PC-9 (cell line): ENCODE data around the gene CT47C1. TPM values are rescaled to one million over a fixed set of nuclear protein-coding genes. Genes with fewer than 3 reads are reported as not detected.
A peak's percentile ranks its signal among the peaks of the same experiment; 100 is the strongest.

Source experiments
- BruUV-seq: library from RNA; stranded (reverse); fragments of 400-500 nt; replicated peaks from 2 replicates; lab custom pipeline; 2021; lab: Mats Ljungman, UMichigan
- CTCF ChIA-PET: fragments of 300-600 bp; sonication (Branson Sonifier 250); formaldehyde crosslinking; loops from one replicate; lab custom pipeline; 2022; ENCODE audit warnings: antibody characterized with exemption; lab: Charles Lee
- POLR2A ChIA-PET: fragments of 300-600 bp; sonication (Branson Sonifier 250); formaldehyde crosslinking; loops from one replicate; lab custom pipeline; 2022; ENCODE audit warnings: antibody characterized with exemption; ENCODE audit not compliant: unreplicated experiment; lab: Charles Lee
- DNase-seq, 2 experiments: peaks; one replicate each; pipeline versions ENCODE4 v3.0.0 to v3.0.0-alpha.2; 2015 to 2022; ENCODE audit warnings: mixed read lengths in 1 of 2
- H2AFZ ChIP-seq: fragments of 200-600 bp; sonication (generic); 2 replicates; pipeline ENCODE4 v1.8.1; 2017; ENCODE audit warnings: antibody characterized with exemption
- H3F3A ChIP-seq: fragments of 200-600 bp; sonication (generic); 2 replicates; pipeline ENCODE4 v1.8.1; 2017; ENCODE audit warnings: antibody characterized with exemption, mild to moderate bottlenecking, low read depth; ENCODE audit not compliant: insufficient read depth
- H3K27ac ChIP-seq: fragments of 200-600 bp; sonication (generic); 2 replicates; pipeline ENCODE4 v1.6.1; 2016; ENCODE audit warnings: mixed run types
- H3K27me3 ChIP-seq: fragments of 200-600 bp; sonication (generic); 2 replicates; pipeline ENCODE4 v1.6.1; 2016; ENCODE audit warnings: low read depth, mixed run types; ENCODE audit not compliant: insufficient read depth
- H3K36me3 ChIP-seq: fragments of 200-600 bp; sonication (generic); 2 replicates; pipeline ENCODE4 v1.6.1; 2016; ENCODE audit warnings: low read depth, mixed run types
- H3K4me1 ChIP-seq: fragments of 200-600 bp; sonication (generic); replicated peaks from 2 replicates; pipeline ENCODE4 v1.6.1; 2016; ENCODE audit warnings: mixed run types; ENCODE audit not compliant: insufficient read depth
- H3K4me2 ChIP-seq: fragments of 200-600 bp; sonication (generic); 2 replicates; pipeline ENCODE4 v1.6.1; 2017; ENCODE audit warnings: mixed run types
- H3K4me3 ChIP-seq: fragments of 200-600 bp; sonication (generic); 2 replicates; pipeline ENCODE4 v1.6.1; 2016; ENCODE audit warnings: mixed run types
- H3K79me2 ChIP-seq: fragments of 200-600 bp; sonication (generic); 2 replicates; pipeline ENCODE4 v1.6.1; 2017; ENCODE audit warnings: low read depth, mixed run types
- H3K9me2 ChIP-seq: fragments of 200-600 bp; sonication (generic); 2 replicates; pipeline ENCODE4 v1.8.1; 2017; ENCODE audit warnings: mild to moderate bottlenecking; ENCODE audit not compliant: insufficient read depth
- H3K9me3 ChIP-seq: fragments of 200-600 bp; sonication (generic); 2 replicates; pipeline ENCODE4 v1.8.1; 2016; ENCODE audit warnings: low read depth; ENCODE audit not compliant: insufficient read depth
- H4K20me1 ChIP-seq: fragments of 200-600 bp; sonication (generic); 2 replicates; pipeline ENCODE4 v1.8.1; 2017; ENCODE audit not compliant: insufficient read depth
- EZH2 ChIP-seq: fragments of 200-600 bp; sonication (generic); IDR thresholded peaks from 2 replicates; pipeline ENCODE4 v1.8.0; 2017; ENCODE audit warnings: antibody characterized with exemption, low read depth
- intact Hi-C: fragments of 100-400 bp; cut with micrococcal nuclease; formaldehyde crosslinking; loops from one replicate; pipeline ENCODE4 v1.10.0; 2022; ENCODE audit not compliant: unreplicated experiment
- total RNA-seq: library from RNA; stranded (reverse); gene quantifications from 2 replicates; pipeline ENCODE4 v1.2.3, GENCODE V29; 2021
- TF ChIP-seq, protein P1 (sequence below): fragments of 200-600 bp; sonication (generic); conservative IDR thresholded peaks from 2 replicates; pipeline ENCODE4 v1.6.1; 2017; ENCODE audit warnings: mixed run types, antibody characterized with exemption, mild to moderate bottlenecking, moderate library complexity

CT47C1 gene
- total RNA-seq, 1 experiment from 2014 or later: not detected

GRCh38 chrX:119073200-119073905 lies 560 bp downstream of the CT47C1 start:
- H3K27ac ChIP-seq: no peak overlapping the region
- no peaks in the 10 kb centered on the region for H3K79me2 ChIP-seq
- H3K9me2 ChIP-seq: no peaks in the 10 kb centered on the region
- intact Hi-C loops: no loop called here
- DNase-seq: no peak
- H3K9me3 ChIP-seq: no peaks in the 10 kb centered on the region
- TF ChIP-seq, protein P1, sequence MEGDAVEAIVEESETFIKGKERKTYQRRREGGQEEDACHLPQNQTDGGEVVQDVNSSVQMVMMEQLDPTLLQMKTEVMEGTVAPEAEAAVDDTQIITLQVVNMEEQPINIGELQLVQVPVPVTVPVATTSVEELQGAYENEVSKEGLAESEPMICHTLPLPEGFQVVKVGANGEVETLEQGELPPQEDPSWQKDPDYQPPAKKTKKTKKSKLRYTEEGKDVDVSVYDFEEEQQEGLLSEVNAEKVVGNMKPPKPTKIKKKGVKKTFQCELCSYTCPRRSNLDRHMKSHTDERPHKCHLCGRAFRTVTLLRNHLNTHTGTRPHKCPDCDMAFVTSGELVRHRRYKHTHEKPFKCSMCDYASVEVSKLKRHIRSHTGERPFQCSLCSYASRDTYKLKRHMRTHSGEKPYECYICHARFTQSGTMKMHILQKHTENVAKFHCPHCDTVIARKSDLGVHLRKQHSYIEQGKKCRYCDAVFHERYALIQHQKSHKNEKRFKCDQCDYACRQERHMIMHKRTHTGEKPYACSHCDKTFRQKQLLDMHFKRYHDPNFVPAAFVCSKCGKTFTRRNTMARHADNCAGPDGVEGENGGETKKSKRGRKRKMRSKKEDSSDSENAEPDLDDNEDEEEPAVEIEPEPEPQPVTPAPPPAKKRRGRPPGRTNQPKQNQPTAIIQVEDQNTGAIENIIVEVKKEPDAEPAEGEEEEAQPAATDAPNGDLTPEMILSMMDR: no peak
- no peak for TF ChIP-seq EZH2
- CTCF ChIA-PET: no interaction called here
- no peaks in the 10 kb centered on the region for H3K4me1 ChIP-seq
- no peaks in the 10 kb centered on the region for H3K36me3 ChIP-seq
- H3K4me2 ChIP-seq: no peak overlapping the region
- no TSS peak for BruUV-seq
- H3F3A ChIP-seq: no peaks in the 10 kb centered on the region
- H4K20me1 ChIP-seq: no peaks in the 10 kb centered on the region
- H3K4me3 ChIP-seq: no peak overlapping the region
- POLR2A ChIA-PET: no interaction called here
- H2AFZ ChIP-seq: no peak overlapping the region
- peaks cover 2% of the 10 kb centered on the region; the same call in 1 of the 2 replicates for H3K27me3 ChIP-seq

DNA sequence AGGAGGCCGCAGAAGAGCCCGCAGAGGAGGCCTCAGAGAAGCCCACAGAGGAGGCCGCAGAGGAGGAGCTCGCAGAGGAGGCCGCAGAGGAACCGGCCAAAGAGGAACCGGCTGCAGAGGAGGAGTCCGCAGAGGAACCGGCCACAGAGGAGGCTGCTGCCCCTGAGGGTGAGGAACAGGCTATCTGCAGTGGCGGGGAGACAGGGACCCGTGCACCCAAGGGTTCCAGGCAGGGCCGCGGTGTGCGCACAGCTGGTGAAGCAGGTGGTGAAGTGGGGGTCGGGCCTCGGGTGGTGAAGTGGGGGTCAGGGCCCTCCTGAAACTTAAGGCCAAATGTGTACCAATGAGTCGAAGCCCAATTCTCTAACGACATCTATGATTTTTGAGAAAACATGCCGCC lies 1.1 kb downstream of the CT47C1 start:
- intact Hi-C loops: no loop called here
- Histone ChIP-seq H3K4me3 (no peak overlapping the region), H3F3A (no peaks in the 10 kb centered on the region), H2AFZ (no peak overlapping the region), H3K36me3 (no peaks in the 10 kb centered on the region), H3K27ac (no peak overlapping the region), H3K4me2 (no peak overlapping the region), H3K79me2 (no peaks in the 10 kb centered on the region), H3K9me2 (no peaks in the 10 kb centered on the region), H3K4me1 (no peaks in the 10 kb centered on the region), H4K20me1 (no peaks in the 10 kb centered on the region), H3K27me3 (no peaks in the 10 kb centered on the region; the same call in 1 of the 2 replicates), H3K9me3 (no peaks in the 10 kb centered on the region)
- ChIA-PET CTCF (no interaction called here), POLR2A (no interaction called here)
- BruUV-seq: no TSS peak
- TF ChIP-seq EZH2: no peak
- TF ChIP-seq, protein P1: no peak
- no peak for DNase-seq

DNA sequence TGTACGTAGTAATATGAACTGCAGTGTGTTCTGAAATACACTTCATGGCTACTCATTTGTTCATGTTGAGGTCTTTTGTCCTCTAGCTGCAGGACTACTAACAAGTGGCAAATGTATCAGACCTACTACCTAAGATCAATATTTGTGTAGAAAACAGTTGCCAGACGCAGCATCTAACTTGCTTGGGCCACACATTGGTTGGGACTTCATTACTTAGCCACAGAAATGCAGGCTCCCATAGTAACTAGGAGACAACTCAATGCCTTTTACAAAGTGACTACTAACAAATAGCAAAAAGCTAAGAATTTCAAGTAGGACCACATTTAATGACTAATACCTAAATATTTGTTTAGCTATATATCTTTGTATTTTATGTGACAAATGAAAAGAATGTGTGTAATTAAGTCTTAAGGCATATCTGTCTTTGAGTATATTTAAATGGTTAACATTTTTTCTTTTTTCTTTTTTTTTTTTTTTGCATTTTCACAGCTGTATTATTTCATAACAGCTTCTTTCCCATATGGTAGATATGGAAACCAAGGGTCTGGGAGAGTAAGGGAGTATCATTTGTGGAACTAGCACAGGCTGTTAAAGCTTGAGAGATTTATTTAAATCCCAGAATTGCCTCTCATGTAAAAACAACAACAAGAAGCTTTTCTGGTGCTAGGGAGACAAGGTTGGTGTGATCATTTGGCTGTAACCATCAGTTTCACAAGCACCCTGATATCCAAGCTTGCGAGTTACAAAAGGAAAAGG lies 2.7 kb downstream of the CT47C1 start:
- H3F3A ChIP-seq: no peaks in the 10 kb centered on the region
- intact Hi-C loops: no loop called here
- H3K4me1 ChIP-seq: no peaks in the 10 kb centered on the region
- ChIA-PET POLR2A (interaction anchor here (0.6 kb wide), 1 partner anchor 8 kb away, joined by 8 read pairs; no protein-coding TSS in a partner anchor), CTCF (interaction anchor here (0.9 kb wide), 1 partner anchor 9 kb away, joined by 6 read pairs; no protein-coding TSS in a partner anchor)
- H3K4me2 ChIP-seq: no peak overlapping the region
- H3K9me2 ChIP-seq: no peaks in the 10 kb centered on the region
- no peaks in the 10 kb centered on the region for H3K36me3 ChIP-seq
- H4K20me1 ChIP-seq: no peaks in the 10 kb centered on the region
- no peak overlapping the region for H2AFZ ChIP-seq
- TF ChIP-seq EZH2: no peak
- TF ChIP-seq, protein P1: no peak
- H3K27ac ChIP-seq: no peak overlapping the region
- no TSS peak for BruUV-seq
- no peak overlapping the region for H3K4me3 ChIP-seq
- H3K27me3 ChIP-seq: no peaks in the 10 kb centered on the region; the same call in 1 of the 2 replicates
- no peaks in the 10 kb centered on the region for H3K9me3 ChIP-seq
- peak in 1 of 2 experiments; percentile 58 for DNase-seq
- no peaks in the 10 kb centered on the region for H3K79me2 ChIP-seq
